HL-60 (cell line): ENCODE data around the gene EMC9.

Experiments
- CTCF ChIP-seq: IDR thresholded peaks from one replicate; pipeline ENCODE4 v1.5.1; 2011; ENCODE audit warnings: low read length, control low read depth, inconsistent platforms; ENCODE audit not compliant: insufficient read depth
- GABPA ChIP-seq: IDR thresholded peaks from 2 replicates; pipeline ENCODE4 v1.6.1; 2012; ENCODE audit warnings: low read depth
- POLR2AphosphoS5 ChIP-seq: IDR thresholded peaks from 2 replicates; pipeline ENCODE4 v1.6.1; 2012; ENCODE audit warnings: low read depth
- SPI1 ChIP-seq: IDR thresholded peaks from 2 replicates; pipeline ENCODE4 v1.6.1; 2012; ENCODE audit warnings: low read depth, mild to moderate bottlenecking, borderline replicate concordance
- TF ChIP-seq, protein P1 (sequence below): IDR thresholded peaks from 2 replicates; pipeline ENCODE4 v1.6.1; 2012; ENCODE audit warnings: low read depth; ENCODE audit not compliant: insufficient replicate concordance

DNA sequence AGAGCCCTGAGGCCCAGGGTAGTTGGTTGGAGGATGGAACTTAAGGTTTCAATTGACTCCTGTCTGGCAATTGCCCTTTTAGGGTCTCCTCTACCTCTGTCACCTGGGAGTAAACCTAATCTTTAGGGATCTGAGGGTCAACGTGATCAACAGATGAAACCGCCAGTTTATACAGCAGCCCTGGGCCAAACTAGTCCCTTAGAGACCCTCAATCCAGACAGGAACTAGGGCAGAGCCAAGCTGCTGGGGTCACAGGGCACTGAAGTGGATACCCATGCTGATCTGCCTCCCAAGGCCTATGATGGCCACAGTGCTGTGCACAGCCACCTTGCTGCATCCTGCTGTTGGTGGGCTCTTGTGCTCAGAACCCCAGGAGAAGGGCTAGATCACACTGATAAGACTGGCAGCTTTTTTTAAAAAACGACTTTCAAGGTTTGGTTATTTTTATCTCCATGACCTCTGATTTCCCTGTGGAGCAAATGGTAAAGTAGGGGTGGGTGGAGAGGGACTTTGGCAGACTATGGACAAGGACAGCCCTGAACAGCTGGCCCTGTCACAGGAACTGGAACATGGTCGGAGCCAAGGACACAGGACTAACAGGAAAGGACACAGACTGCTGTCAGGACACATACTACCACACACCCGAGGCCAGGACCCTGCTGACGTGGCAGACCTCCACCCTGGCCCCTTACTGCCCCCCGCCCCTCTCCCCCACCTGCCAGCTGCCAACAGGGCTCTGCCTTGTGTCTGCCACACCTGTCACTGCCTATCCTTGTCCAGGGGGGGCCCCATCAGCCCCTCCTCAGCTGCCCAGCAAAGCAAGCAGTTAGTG is 10.5 kb downstream of the EMC9 start:
- TF ChIP-seq SPI1 (no peak), CTCF (no peak), GABPA (no peak), POLR2AphosphoS5 (no peak)
- TF ChIP-seq, protein P1, sequence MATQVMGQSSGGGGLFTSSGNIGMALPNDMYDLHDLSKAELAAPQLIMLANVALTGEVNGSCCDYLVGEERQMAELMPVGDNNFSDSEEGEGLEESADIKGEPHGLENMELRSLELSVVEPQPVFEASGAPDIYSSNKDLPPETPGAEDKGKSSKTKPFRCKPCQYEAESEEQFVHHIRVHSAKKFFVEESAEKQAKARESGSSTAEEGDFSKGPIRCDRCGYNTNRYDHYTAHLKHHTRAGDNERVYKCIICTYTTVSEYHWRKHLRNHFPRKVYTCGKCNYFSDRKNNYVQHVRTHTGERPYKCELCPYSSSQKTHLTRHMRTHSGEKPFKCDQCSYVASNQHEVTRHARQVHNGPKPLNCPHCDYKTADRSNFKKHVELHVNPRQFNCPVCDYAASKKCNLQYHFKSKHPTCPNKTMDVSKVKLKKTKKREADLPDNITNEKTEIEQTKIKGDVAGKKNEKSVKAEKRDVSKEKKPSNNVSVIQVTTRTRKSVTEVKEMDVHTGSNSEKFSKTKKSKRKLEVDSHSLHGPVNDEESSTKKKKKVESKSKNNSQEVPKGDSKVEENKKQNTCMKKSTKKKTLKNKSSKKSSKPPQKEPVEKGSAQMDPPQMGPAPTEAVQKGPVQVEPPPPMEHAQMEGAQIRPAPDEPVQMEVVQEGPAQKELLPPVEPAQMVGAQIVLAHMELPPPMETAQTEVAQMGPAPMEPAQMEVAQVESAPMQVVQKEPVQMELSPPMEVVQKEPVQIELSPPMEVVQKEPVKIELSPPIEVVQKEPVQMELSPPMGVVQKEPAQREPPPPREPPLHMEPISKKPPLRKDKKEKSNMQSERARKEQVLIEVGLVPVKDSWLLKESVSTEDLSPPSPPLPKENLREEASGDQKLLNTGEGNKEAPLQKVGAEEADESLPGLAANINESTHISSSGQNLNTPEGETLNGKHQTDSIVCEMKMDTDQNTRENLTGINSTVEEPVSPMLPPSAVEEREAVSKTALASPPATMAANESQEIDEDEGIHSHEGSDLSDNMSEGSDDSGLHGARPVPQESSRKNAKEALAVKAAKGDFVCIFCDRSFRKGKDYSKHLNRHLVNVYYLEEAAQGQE = no peak
